H1 (cell line): ENCODE measurements around the gene ZBP1. TPM values are rescaled to one million over a fixed set of nuclear protein-coding genes. Genes with fewer than 3 reads are reported as not detected.

Experiments used
- BRCA1 ChIP-seq: IDR thresholded peaks from 2 replicates; pipeline ENCODE4 v1.6.1; 2012; ENCODE audit warnings: low read depth, low read length, improper control_type of control experiment
- CBX5 ChIP-seq: fragments of 300-800, 300-1000 bp; sonication (generic); IDR thresholded peaks from 2 replicates; pipeline ENCODE4 v1.7.1; 2016; ENCODE audit warnings: antibody characterized with exemption, low read length, low read depth
- CHD1 ChIP-seq: IDR thresholded peaks from 2 replicates; pipeline ENCODE4 v1.6.1; 2012; ENCODE audit warnings: low read depth, low read length, improper control_type of control experiment
- CREB1 ChIP-seq: IDR thresholded peaks from 2 replicates; pipeline ENCODE4 v1.6.1; 2012; ENCODE audit warnings: inconsistent platforms
- FOSL1 ChIP-seq: IDR thresholded peaks from 2 replicates; pipeline ENCODE4 v1.6.1; 2011; ENCODE audit warnings: mild to moderate bottlenecking, low read depth, low read length, moderate library complexity; ENCODE audit not compliant: insufficient read depth
- GABPA ChIP-seq: IDR thresholded peaks from 2 replicates; pipeline ENCODE4 v1.6.1; 2011; ENCODE audit warnings: mild to moderate bottlenecking, low read length, moderate library complexity, borderline replicate concordance; ENCODE audit not compliant: insufficient read depth
- POLR2AphosphoS5 ChIP-seq: IDR thresholded peaks from 2 replicates; pipeline ENCODE4 v1.6.1; 2011; ENCODE audit warnings: low read depth, low read length
- POU5F1 ChIP-seq: IDR thresholded peaks from 2 replicates; pipeline ENCODE4 v1.6.1; 2011; ENCODE audit warnings: low read depth, mild to moderate bottlenecking, low read length, moderate library complexity
- RAD21 ChIP-seq, 2 experiments: IDR thresholded peaks in 1 of 2; conservative IDR thresholded peaks in 1 of 2; 2 replicates each; pipeline ENCODE4 v1.6.1; 2011; ENCODE audit warnings: low read depth in 2 of 2, low read length in 2 of 2, improper control_type of control experiment in 1 of 2, inconsistent platforms in 1 of 2, mild to moderate bottlenecking in 1 of 2, moderate library complexity in 1 of 2
- USF2 ChIP-seq: IDR thresholded peaks from 2 replicates; pipeline ENCODE4 v1.6.1; 2011; ENCODE audit warnings: low read length, improper control_type of control experiment
- YY1 ChIP-seq: IDR thresholded peaks from 2 replicates; pipeline ENCODE4 v1.6.1; 2011; ENCODE audit warnings: low read depth, mild to moderate bottlenecking, low read length
- polyA plus RNA-seq, 7 experiments: library from polyadenylated mRNA; depleted of rRNA in 3 of 7; stranded (reverse) in 5 of 7; unstranded in 2 of 7; fragments of >200 nt in 5 of 7; fragments of 200-250 nt in 2 of 7; gene quantifications; 1 replicate in 5 of 7; 2 replicates in 1 of 7; 4 replicates in 1 of 7; pipeline versions ENCODE4 v1.2.1 to v1.2.3, GENCODE V29; 2011 to 2013; ENCODE audit warnings: missing spikeins in 2 of 7, mixed read lengths in 2 of 7
- total RNA-seq: library from RNA; stranded (reverse); fragmentation: NEBNext Ultra II Directional; extraction: Animal tissue kit (Norgen Biotek cat#: 25700); gene quantifications from 2 replicates; pipeline ENCODE4 v1.2.1, GENCODE V29; 2021

ZBP1 gene
- total and polyA plus RNA-seq, 2 of the 8 experiments (the other 6 are each of a cell fraction or from before 2014, with no cell fraction given): not detected

GRCh38 chr20:57659517-57660180, 39.4 kb upstream of the ZBP1 start (continued):
- TF ChIP-seq GABPA (no peak), BRCA1 (no peak), CBX5 (no peak), POLR2AphosphoS5 (no peak), RAD21 (IDR thresholded peaks at IDR 0.05 in 1 of 2, conservative IDR thresholded peaks at IDR 0.05 in 1 of 2; ENCODE audit: low read depth in 2 of 2, low read length in 2 of 2) (no peak), CREB1 (no peak), USF2 (no peak), CHD1 (no peak), FOSL1 (no peak), POU5F1 (no peak), YY1 (no peak)
